HG03469 (cell line): ENCODE results near the gene NDUFC2.
"Not testable (repeated sequence)": the region's sequence is repeated elsewhere in the genome, so short reads cannot be mapped to it uniquely, and the experiment has no call there.

Source experiments
- ATAC-seq: cut with Tn5 transposase; IDR thresholded peaks from one replicate; pipeline ENCODE4 v1.9.1; 2021; ENCODE audit warnings: mild to moderate bottlenecking, moderate library complexity, moderate number of reproducible peaks; ENCODE audit not compliant: unreplicated experiment

Gene NDUFC2

GRCh38 chr11:78079232-78080083 is at the start of gene NDUFC2:
Gene NDUFC2 (minus strand): TSS chr11:78079862. CDS start chr11:78079744, 118 bp downstream.
- peak; percentile 51 for ATAC-seq

GRCh38 chr11:78127403-78127802 is 47.7 kb upstream of the NDUFC2 start:
- ATAC-seq: no peak

GRCh38 chr11:78112582-78113275 is 33.1 kb upstream of the NDUFC2 start:
- no peak for ATAC-seq

GRCh38 chr11:78111298-78111697 is 31.6 kb upstream of the NDUFC2 start:
- no peak for ATAC-seq

- no peak for ATAC-seq
These were observed 31.2 kb upstream of the NDUFC2 start for GRCh38 chr11:78110830-78111229.

- no peak for ATAC-seq
These were observed 30.7 kb upstream of the NDUFC2 start for GRCh38 chr11:78110351-78110750.

GRCh38 chr11:78109081-78110015 is 29.7 kb upstream of the NDUFC2 start:
- ATAC-seq: no peak

GRCh38 chr11:78100676-78101472 is 21.2 kb upstream of the NDUFC2 start:
- ATAC-seq: no peak

GRCh38 chr11:78100261-78100660 is 20.6 kb upstream of the NDUFC2 start:
- ATAC-seq: no peak

GRCh38 chr11:78099666-78100065 is 20.0 kb upstream of the NDUFC2 start:
- ATAC-seq: no peak

GRCh38 chr11:78097666-78098385 is 18.2 kb upstream of the NDUFC2 start:
- ATAC-seq: no peak

- ATAC-seq: no peak
These were observed 14.6 kb upstream of the NDUFC2 start for GRCh38 chr11:78094250-78094649.

GRCh38 chr11:78086521-78087074 is 6.9 kb upstream of the NDUFC2 start:
- ATAC-seq: not testable (repeated sequence)

- ATAC-seq: no peak
These were observed 6.3 kb upstream of the NDUFC2 start for GRCh38 chr11:78085972-78086371.

GRCh38 chr11:78084506-78084905 is 4.8 kb upstream of the NDUFC2 start:
- ATAC-seq: not testable (repeated sequence)

GRCh38 chr11:78083021-78083420 is 3.4 kb upstream of the NDUFC2 start:
- no peak for ATAC-seq

GRCh38 chr11:78082146-78082545 is 2.5 kb upstream of the NDUFC2 start:
- no peak for ATAC-seq

- no peak for ATAC-seq
These were observed 1.9 kb upstream of the NDUFC2 start for GRCh38 chr11:78081583-78081982.

- no peak for ATAC-seq
These were observed 1.3 kb upstream of the NDUFC2 start for GRCh38 chr11:78080818-78081495.
